AG04450 (cell line): ENCODE results near the gene PNLIPRP1. TPM values are rescaled to one million over a fixed set of nuclear protein-coding genes. Genes with fewer than 3 reads are reported as not detected.

Source experiments
- CTCF ChIA-PET: fragments of 300-600, 350-600 bp; formaldehyde crosslinking; extraction: SDS; loops from one replicate; lab custom pipeline; 2022; ENCODE audit warnings: antibody characterized with exemption, inconsistent platforms; lab: Charles Lee
- POLR2A ChIA-PET: fragments of 350-600 bp; formaldehyde crosslinking; extraction: SDS; loops from one replicate; lab custom pipeline; 2021; ENCODE audit warnings: antibody characterized with exemption, inconsistent platforms; lab: Yijun Ruan, JAX
- DNase-seq: peaks from one replicate; pipeline ENCODE4 v3.0.0-alpha.2; 2011; ENCODE audit warnings: low read depth, low spot score
- H3K27ac ChIP-seq: one replicate; pipeline ENCODE4 v1.5.1; 2012; ENCODE audit warnings: low read depth, low read length, control low read depth
- H3K27me3 ChIP-seq: one replicate; pipeline ENCODE4 v1.6.0; 2012; ENCODE audit warnings: low read length; ENCODE audit not compliant: control insufficient read depth, insufficient read depth
- H3K4me3 ChIP-seq: 2 replicates; pipeline ENCODE4 v1.5.1; 2011; ENCODE audit warnings: mild to moderate bottlenecking, low read depth, low read length, control low read depth
- H3K9me3 ChIP-seq: 2 replicates; pipeline ENCODE4 v1.5.1; 2012; ENCODE audit warnings: low read length; ENCODE audit not compliant: control insufficient read depth, insufficient read depth
- CTCF ChIP-seq: IDR thresholded peaks from 2 replicates; pipeline ENCODE4 v1.5.1; 2011; ENCODE audit warnings: low read depth, low read length, control low read depth, inconsistent platforms
- polyA plus RNA-seq: library from polyadenylated mRNA; depleted of rRNA; stranded (reverse); fragments of >200 nt; gene quantifications from 2 replicates; pipeline ENCODE4 v1.2.3, GENCODE V29; 2011

PNLIPRP1 gene
- polyA plus RNA-seq, 1 experiment: not detected

DNA sequence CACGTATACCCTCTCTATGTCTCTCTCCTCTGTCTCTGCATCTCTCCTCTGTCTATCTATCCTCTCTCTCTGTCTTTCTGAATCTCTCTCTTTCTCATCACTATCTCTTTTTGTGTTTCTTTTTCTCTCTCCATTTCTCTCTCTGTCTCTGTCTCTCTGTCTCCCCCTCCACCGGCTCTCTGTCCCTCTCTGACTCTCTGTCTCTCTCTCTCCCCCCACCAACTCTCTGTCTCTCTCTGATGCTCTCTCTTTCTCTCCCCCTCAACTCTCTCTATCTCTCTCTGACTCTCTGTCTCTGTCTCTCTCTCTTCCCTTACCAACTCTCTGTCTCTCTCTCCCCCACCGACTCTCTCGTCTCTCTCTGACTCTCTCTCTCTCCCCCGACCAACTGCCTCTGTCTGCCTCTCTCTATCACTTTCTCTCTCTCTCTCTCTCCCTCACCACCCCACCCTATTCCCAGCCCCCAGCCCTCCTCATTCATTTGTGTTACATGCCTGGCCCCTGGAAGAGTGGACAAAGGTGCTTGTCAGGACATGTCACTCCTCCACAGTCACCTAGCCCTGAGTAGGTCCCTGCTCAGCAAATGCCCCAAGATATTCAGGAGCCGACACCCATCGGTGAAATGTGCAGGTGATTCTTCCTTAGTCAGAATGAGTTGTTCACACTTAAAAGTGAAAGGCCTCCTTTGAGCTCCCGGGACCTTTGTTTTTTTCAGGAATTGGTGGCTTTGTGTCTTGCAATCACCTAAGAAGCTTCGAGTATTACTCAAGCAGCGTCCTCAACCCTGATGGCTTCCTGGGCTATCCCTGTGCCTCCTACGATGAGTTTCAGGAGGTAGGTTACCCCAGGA is 43.6 kb downstream of the PNLIPRP1 start:
- H3K27me3 ChIP-seq: no peaks in the 10 kb centered on the region
- ChIA-PET POLR2A (no interaction called here), CTCF (no interaction called here)

DNA sequence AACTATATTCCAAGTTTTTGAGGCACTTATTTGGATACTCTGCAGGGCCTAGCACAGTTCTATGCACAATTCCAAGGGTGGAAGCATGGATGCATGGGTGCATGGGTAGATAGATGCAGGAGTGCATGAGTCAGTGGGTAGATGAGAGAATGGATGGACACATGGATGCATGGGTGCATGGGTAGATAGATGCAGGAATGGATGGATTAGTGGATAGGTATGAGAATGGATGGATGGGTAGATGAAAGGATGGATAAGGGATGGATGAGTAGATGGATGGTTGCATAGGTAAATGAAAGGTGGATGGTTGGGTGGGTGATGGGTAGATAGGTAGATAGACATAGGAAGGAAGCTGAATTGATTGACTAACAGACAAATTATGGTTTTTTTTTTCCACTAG is 45.6 kb downstream of the PNLIPRP1 start:
- CTCF ChIA-PET: no interaction called here
- Histone ChIP-seq H3K4me3 (no peak overlapping the region), H3K27me3 (no peaks in the 10 kb centered on the region), H3K9me3 (no peaks in the 10 kb centered on the region), H3K27ac (no peak overlapping the region)
- POLR2A ChIA-PET: no interaction called here
- DNase-seq: no peak
- no peak for TF ChIP-seq CTCF

More for the DNA sequence above, 43.6 kb downstream of the PNLIPRP1 start:
- Histone ChIP-seq H3K4me3 (no peak overlapping the region), H3K27ac (no peak overlapping the region), H3K9me3 (no peaks in the 10 kb centered on the region)
- DNase-seq: no peak
- no peak for TF ChIP-seq CTCF

GRCh38 chr10:116636976-116637375 is 46.2 kb downstream of the PNLIPRP1 start:
- no peaks in the 10 kb centered on the region for H3K27me3 ChIP-seq
- no peak for DNase-seq
- H3K27ac ChIP-seq: no peak overlapping the region
- CTCF ChIA-PET: no interaction called here
- H3K9me3 ChIP-seq: no peaks in the 10 kb centered on the region
- no peak overlapping the region for H3K4me3 ChIP-seq
- POLR2A ChIA-PET: no interaction called here
- no peak for TF ChIP-seq CTCF

GRCh38 chr10:116637830-116638229 is 47.1 kb downstream of the PNLIPRP1 start:
- DNase-seq: no peak
- ChIA-PET CTCF (no interaction called here), POLR2A (no interaction called here)
- no peaks in the 10 kb centered on the region for H3K27me3 ChIP-seq
- H3K27ac ChIP-seq: no peak overlapping the region
- H3K9me3 ChIP-seq: no peaks in the 10 kb centered on the region
- no peak for TF ChIP-seq CTCF
- H3K4me3 ChIP-seq: no peak overlapping the region

DNA sequence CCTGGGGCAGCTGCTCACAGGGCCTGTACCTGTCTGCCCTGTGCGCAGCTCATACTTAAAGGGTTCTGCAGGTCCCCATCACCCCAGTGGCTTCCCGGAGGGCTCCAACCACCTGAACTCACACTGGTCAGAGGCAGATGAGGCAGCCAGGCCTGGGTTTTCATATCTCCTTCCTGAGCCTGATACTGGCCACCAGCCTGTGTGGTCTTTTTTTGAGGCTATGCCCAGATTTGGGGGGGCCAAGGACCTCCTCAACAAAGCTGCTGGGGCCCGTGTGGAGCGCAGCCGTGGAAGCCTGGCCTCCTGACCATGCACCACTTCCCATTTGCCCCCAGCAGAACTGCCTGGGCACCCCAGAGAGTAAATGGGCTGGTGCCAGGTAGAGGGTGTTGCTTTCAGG is 55.7 kb downstream of the PNLIPRP1 start:
- ChIA-PET CTCF (no interaction called here), POLR2A (no interaction called here)
- TF ChIP-seq CTCF: no peak
- H3K27ac ChIP-seq: no peak overlapping the region
- DNase-seq: no peak
- H3K27me3 ChIP-seq: peaks cover 2% of the 10 kb centered on the region
- no peak overlapping the region for H3K4me3 ChIP-seq
- no peaks in the 10 kb centered on the region for H3K9me3 ChIP-seq
